Lower lobe of right lung (tissue), 2 donors: ENCODE results near the gene TMEM144. TPM values are rescaled to one million over a fixed set of nuclear protein-coding genes. Genes with fewer than 3 reads are reported as not detected.

Experiments used
- ATAC-seq, 2 donors: fragments of 200-7000 bp; cut with Tn5 transposase; one replicate each; pipeline ENCODE4 v1.9.1; 2020 to 2022; ENCODE audit warnings: mild to moderate bottlenecking in 2 of 2, moderate library complexity in 2 of 2
- DNase-seq: peaks from one replicate; pipeline ENCODE4 v3.0.0-alpha.2; 2020
- H3K27ac ChIP-seq: fragments of 200-600 bp; one replicate; pipeline ENCODE4 v1.8.0; 2022
- H3K27me3 ChIP-seq: fragments of 200-600 bp; one replicate; pipeline ENCODE4 v1.8.0; 2022; ENCODE audit warnings: low read depth
- H3K36me3 ChIP-seq: fragments of 200-600 bp; one replicate; pipeline ENCODE4 v1.8.0; 2022; ENCODE audit warnings: mild to moderate bottlenecking
- H3K4me1 ChIP-seq: fragments of 200-600 bp; one replicate; pipeline ENCODE4 v1.8.0; 2022
- H3K4me3 ChIP-seq: fragments of 200-600 bp; one replicate; pipeline ENCODE4 v1.8.0; 2022; ENCODE audit warnings: mild to moderate bottlenecking
- H3K9me3 ChIP-seq: fragments of 200-600 bp; one replicate; pipeline ENCODE4 v1.8.0; 2022
- intact Hi-C: fragments of 100-400 bp; cut with DNase I; formaldehyde crosslinking; loops from one replicate; pipeline ENCODE4 v1.11.0; 2022
- total RNA-seq: library from RNA; stranded (reverse); fragmentation: NEBNext Ultra II Directional; extraction: Animal tissue kit (Norgen Biotek cat#: 25700); gene quantifications from one replicate; pipeline ENCODE4 v1.2.1, GENCODE V29; 2021
- TF ChIP-seq, protein P1 (sequence below): fragments of 200-600 bp; IDR thresholded peaks from one replicate; pipeline ENCODE4 v1.8.0; 2022; ENCODE audit warnings: antibody characterized with exemption, mild to moderate bottlenecking
- donor health status: DM: no; HTN: yes; CAD: no; lungs with severe emphysema.

TMEM144 gene
- total RNA-seq, 1 donor from 2014 or later: 13.1 TPM

DNA sequence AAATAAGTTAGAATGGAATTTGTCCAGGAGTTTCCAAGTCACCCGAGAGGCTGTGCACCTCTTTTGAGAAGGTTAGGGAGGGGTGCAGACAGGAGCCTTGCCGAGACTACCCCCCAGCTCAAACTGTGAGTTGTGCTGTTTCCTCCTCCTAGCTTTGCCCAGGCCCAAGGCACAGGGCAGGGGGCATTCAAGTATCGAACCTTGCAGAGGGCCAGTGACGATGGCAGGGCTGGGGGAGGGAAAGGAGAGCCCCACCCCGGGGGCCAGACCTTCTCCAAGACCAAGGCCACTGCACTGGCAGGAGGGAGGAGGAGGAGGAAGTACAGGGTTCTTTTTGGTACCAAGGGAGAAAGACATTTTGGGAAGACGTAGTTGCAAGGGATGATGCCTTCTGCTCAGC is 80.6 kb downstream of the TMEM144 start:
- TF ChIP-seq, protein P1, sequence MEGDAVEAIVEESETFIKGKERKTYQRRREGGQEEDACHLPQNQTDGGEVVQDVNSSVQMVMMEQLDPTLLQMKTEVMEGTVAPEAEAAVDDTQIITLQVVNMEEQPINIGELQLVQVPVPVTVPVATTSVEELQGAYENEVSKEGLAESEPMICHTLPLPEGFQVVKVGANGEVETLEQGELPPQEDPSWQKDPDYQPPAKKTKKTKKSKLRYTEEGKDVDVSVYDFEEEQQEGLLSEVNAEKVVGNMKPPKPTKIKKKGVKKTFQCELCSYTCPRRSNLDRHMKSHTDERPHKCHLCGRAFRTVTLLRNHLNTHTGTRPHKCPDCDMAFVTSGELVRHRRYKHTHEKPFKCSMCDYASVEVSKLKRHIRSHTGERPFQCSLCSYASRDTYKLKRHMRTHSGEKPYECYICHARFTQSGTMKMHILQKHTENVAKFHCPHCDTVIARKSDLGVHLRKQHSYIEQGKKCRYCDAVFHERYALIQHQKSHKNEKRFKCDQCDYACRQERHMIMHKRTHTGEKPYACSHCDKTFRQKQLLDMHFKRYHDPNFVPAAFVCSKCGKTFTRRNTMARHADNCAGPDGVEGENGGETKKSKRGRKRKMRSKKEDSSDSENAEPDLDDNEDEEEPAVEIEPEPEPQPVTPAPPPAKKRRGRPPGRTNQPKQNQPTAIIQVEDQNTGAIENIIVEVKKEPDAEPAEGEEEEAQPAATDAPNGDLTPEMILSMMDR: no peak
- no peak for ATAC-seq
- H3K4me3 ChIP-seq: no peak overlapping the region
- H3K36me3 ChIP-seq: no peaks in the 10 kb centered on the region
- no peak overlapping the region for H3K27ac ChIP-seq
- intact Hi-C loops: no loop called here
- no peaks in the 10 kb centered on the region for H3K4me1 ChIP-seq
- no peaks in the 10 kb centered on the region for H3K27me3 ChIP-seq
- H3K9me3 ChIP-seq: no peaks in the 10 kb centered on the region
- no peak for DNase-seq

- DNase-seq: no peak
- no peak overlapping the region for H3K27ac ChIP-seq
- H3K36me3 ChIP-seq: no peaks in the 10 kb centered on the region
- intact Hi-C loops: no loop called here
- H3K4me3 ChIP-seq: no peak overlapping the region
- no peaks in the 10 kb centered on the region for H3K4me1 ChIP-seq
- peak in 1 of 2 donors; percentile 21 for ATAC-seq
- H3K9me3 ChIP-seq: no peaks in the 10 kb centered on the region
- no peaks in the 10 kb centered on the region for H3K27me3 ChIP-seq
- TF ChIP-seq, protein P1: no peak
Observed at GRCh38 chr4:158291334-158292055, 81.2 kb downstream of the TMEM144 start.

GRCh38 chr4:158292156-158292555 is 81.9 kb downstream of the TMEM144 start:
- no peak for ATAC-seq
- no peaks in the 10 kb centered on the region for H3K9me3 ChIP-seq
- TF ChIP-seq, protein P1: no peak
- DNase-seq: no peak
- H3K27me3 ChIP-seq: no peaks in the 10 kb centered on the region
- intact Hi-C loops: no loop called here
- H3K4me1 ChIP-seq: no peaks in the 10 kb centered on the region
- H3K36me3 ChIP-seq: no peaks in the 10 kb centered on the region
- no peak overlapping the region for H3K4me3 ChIP-seq
- H3K27ac ChIP-seq: no peak overlapping the region

DNA sequence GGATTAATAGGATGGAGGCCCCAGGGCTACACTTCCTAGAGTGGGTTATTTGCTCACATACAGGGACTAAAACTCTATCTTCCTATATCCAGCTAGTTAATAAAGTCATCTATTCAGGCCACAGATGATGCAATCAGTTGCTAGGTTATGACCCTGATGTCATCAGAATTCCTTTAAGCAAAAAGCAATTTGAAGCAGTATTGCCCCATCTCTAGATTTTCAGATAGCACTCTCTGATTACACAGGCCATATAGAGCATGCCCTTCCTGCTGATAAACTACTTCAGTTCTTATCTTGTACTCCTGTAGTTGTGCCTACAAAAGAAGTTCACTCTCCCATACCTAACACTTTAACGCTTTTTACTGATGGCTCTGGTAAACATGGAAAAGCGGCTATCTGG is 84.8 kb downstream of the TMEM144 start:
- intact Hi-C loops: no loop called here
- Histone ChIP-seq H3K27ac (no peak overlapping the region), H3K4me3 (no peak overlapping the region), H3K36me3 (no peaks in the 10 kb centered on the region), H3K27me3 (no peaks in the 10 kb centered on the region), H3K9me3 (no peaks in the 10 kb centered on the region), H3K4me1 (no peaks in the 10 kb centered on the region)
- DNase-seq (no peak), ATAC-seq (no peak)
- TF ChIP-seq, protein P1: no peak

DNA sequence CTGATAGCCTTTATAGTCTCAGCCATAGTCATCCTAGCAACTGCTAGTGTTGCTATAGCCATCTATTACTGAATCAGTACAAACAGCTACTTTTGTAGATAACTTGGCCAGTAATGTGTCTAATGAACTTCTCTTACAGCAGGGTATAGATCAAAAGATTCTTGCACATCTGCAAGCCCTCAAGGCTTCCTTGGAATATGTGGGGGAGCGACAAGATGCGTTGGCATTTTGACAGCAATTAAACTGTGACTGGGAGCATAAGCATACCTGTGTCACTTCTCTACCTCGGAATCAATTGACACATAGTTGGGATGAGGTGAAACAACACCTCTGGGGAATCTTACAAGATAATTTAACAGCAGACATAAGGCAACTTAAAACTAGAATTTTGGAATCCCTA is 87.6 kb downstream of the TMEM144 start:
- H3K4me1 ChIP-seq: no peaks in the 10 kb centered on the region
- intact Hi-C loops: no loop called here
- ATAC-seq: no peak
- H3K27ac ChIP-seq: no peak overlapping the region
- DNase-seq: no peak
- H3K9me3 ChIP-seq: no peaks in the 10 kb centered on the region
- no peak overlapping the region for H3K4me3 ChIP-seq
- no peaks in the 10 kb centered on the region for H3K27me3 ChIP-seq
- no peaks in the 10 kb centered on the region for H3K36me3 ChIP-seq
- TF ChIP-seq, protein P1: no peak
